ENCODE measurements around the gene MIEF2.

MIEF2 gene

DNA sequence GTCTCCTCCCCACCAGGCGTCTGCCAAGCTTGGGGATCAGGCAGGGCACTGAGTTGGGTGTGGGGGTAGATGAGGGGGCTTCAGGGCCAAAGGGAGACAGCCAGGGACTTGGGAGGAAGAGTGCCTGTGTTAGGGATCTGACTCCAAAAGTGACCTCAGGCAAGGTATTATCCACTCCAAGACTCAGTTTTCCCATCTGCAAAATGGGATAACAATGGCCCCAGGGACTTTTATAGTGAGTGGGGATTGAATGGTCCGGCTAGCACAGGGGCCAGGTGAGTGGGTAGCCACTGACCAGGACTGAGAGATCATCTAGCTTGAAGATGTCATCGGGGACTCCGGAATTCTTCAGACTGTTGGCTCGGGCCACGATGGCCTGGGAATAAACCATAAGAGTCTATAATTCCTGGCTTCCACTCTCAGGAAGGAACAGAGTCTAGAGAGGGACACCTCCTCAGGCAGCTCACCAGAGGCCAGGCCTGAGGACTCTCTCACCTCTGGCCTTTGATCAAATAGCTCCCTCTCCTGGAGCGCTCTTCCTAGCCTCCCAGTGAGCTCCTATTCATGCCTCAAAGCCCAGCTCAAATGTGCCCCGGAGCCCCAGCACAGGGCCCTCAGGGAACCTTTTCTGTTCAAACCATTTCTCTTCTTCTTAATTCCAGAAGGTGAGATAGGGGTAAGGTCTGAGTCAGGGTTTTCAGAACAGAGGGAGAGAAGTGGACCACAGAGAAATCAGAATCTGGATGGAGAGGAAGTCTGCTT, 5.4 kb upstream of the MIEF2 start:
- no peak for DNase-seq (ENCODE audit: extremely low read depth in 1 of 2, low read depth in 1 of 2)

GRCh38 chr17:18256351-18256750, 4.1 kb upstream of the MIEF2 start:
- DNase-seq (ENCODE audit: extremely low read depth in 1 of 2, low read depth in 1 of 2), result no peak

DNA sequence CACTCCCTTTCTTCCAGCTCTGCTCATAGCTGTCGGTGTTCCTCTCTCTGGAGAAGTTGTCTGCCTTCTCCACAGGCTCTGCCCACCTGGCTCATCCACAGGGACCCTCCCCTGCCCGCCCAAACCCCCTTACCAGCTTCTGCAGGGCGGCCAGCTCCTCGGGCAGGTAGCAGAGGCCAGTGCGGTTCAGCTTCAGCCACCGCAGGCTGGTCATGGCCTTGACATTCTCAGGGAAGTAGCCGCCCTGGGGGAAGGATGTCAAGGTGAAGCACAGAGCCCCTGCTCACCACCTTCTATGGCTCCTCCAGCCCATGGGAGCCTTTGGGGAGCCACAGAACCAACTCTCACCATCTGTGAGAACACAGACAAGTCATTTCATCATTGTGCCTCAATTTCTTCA, 3.7 kb upstream of the MIEF2 start:
- DNase-seq (ENCODE audit: extremely low read depth in 1 of 2, low read depth in 1 of 2), result no peak

DNA sequence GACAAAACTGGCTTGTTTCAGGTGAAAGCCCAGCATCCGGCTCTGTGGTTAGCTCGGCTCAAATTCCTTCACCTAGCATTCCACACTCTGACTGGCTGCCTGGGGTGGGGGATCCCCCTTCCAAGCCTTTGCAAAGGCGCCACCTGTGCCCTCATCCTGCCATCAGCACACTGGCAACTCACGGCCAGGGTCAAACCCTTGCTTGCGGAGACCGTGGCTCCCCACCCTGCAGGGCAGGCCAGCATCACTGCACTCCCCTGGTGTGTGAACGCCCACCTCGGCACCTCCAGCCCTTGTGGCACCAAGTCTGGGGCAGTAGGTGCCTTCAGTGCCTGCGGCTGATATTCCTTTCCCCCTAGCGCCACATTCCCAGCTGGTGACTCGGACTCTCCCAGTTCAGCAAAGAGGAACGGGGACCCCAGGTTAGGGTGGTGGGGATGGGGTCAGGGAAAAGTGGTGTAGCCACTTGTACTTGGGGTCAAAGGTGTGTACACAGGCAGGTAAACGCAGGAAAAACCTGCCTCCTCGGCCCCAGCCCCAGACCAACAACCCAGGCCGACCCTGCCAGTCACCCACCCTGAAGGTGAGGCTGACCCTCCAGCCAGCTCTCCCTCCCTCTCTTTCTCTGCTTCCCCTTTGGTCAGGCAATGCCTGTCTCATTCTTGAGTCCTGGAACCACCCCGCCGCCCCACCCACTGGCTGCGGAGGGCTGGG, 3.0 kb upstream of the MIEF2 start:
- no peak for DNase-seq (ENCODE audit: extremely low read depth in 1 of 2, low read depth in 1 of 2)

- DNase-seq (ENCODE audit: extremely low read depth in 1 of 2, low read depth in 1 of 2), result peak in 1 of 2 donors; percentile 28
Observed at GRCh38 chr17:18257982-18258355, 2.5 kb upstream of the MIEF2 start.

- DNase-seq (ENCODE audit: extremely low read depth in 1 of 2, low read depth in 1 of 2), result peak in 1 of 2 donors; percentile 44
Observed at GRCh38 chr17:18258356-18259038, 2.0 kb upstream of the MIEF2 start, which contains the start of gene FLII. Gene FLII, minus strand, starts transcription at chr17:18258738. Its CDS starts 48 bp downstream, at chr17:18258690.

DNA sequence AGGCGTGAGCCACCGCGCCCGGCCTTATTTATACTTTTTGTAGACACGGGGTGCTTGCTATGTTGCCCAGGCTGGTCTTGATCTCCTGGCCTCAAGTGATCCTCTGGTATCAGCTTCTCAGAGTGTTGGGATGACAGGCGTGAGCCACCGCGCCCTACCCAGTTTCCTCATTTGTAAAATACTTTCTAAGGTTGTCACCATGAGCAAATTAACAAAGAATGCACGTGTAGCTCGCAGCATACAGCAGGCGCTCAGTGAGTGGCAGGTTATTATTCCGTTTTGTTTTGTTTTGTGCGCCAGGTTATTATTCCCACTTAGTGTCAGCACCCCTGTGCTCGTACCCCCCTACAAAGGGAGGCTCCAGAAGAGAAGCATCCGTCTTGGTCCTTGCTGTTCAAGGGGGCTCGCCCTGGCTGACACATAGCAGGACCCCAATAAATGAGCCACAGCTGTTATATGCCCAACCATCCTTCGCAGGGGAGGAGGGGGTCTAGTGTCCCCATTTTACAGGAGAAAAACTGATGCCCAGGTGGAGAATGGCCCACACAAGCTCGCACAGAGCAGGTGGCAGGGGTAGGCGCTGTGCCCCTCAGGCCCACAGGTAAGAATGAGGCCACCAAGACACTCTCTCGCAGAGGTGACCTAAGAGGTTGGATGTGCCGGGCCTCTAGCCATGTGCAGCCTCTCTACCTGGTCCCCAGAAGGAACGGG, 686 bp upstream of the MIEF2 start:
- no peak for DNase-seq (ENCODE audit: extremely low read depth in 1 of 2, low read depth in 1 of 2)

DNA sequence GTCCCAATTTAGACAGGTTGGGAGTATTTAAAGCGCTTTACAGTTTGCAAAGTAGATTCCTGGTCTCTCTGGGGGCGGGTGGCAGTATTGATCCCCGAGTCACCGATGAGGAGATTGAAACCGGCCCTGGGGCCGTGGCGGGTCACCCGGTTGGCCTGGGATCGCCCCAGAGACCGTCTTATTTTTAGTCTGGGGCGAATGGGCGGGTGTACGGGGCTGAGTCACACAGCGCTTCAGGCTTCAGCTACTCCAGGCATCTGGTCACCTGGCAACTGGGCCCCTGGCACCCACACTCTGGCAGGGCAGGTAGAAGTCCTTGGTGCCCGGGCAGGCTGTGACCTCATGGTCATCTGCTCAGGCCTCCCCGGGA, 669 bp downstream of the MIEF2 start:
- DNase-seq (ENCODE audit: extremely low read depth in 1 of 2, low read depth in 1 of 2), result no peak

DNA sequence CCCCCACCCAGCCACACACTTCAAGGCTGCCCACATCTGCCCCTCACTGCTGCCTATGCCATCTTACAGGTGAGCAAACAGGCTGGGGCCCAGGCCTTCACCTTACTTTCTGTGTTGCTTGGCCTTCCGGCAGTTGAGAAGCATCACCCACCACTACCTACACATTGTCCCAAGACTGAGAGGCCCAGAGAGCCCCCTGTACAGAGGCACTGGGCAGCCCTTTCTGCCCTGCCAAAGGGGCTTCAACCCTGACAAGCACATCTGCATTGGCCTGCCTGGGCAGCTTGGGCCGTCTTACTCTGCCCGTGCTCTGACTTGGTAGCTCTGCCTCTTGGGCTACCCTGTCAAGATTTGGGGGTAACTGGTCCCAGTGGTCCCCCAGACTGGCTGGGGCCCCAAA, 1.2 kb downstream of the MIEF2 start:
- no peak for DNase-seq (ENCODE audit: extremely low read depth in 1 of 2, low read depth in 1 of 2)

GRCh38 chr17:18262111-18262510, 1.6 kb downstream of the MIEF2 start:
- no peak for DNase-seq (ENCODE audit: extremely low read depth in 1 of 2, low read depth in 1 of 2)

DNA sequence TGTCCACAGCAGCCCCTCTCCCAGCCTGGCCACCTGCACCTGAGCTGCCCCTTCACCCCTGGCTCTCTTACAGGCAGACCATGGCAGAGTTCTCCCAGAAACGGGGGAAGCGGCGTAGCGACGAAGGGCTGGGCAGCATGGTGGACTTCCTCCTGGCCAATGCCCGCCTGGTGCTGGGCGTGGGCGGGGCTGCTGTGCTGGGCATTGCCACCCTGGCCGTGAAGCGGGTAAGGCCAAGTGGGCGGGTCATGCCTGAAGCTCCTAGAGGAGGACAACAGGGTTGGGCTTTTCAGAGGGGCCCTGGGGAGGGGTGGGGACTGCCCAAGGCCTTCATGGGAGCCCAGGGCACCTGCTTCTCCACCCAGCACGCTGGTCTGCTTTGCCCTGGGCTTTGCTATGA, 2.2 kb downstream of the MIEF2 start:
- no peak for DNase-seq (ENCODE audit: extremely low read depth in 1 of 2, low read depth in 1 of 2)

DNA sequence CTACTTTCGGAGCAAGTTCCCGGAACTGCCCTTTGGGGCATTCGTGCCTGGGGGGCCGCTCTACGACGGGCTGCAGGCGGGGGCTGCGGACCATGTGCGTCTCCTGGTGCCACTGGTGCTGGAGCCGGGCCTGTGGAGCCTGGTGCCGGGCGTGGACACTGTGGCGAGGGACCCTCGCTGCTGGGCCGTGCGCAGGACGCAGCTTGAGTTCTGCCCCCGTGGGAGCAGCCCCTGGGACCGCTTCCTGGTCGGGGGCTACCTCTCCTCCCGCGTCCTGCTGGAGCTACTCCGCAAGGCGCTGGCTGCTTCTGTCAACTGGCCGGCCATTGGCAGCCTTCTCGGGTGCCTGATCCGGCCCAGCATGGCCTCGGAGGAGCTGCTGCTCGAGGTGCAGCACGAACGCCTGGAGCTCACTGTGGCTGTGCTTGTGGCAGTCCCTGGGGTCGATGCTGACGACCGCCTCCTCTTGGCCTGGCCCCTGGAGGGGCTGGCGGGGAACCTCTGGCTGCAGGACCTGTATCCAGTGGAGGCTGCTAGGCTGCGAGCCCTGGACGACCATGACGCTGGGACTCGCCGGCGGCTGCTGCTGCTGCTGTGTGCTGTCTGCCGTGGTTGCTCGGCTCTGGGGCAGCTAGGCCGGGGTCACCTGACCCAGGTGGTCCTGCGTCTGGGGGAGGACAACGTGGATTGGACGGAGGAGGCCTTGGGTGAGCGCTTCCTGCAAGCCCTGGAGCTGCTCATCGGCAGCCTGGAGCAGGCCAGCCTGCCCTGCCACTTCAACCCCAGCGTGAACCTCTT, 3.6 kb downstream of the MIEF2 start:
- no peak for DNase-seq (ENCODE audit: extremely low read depth in 1 of 2, low read depth in 1 of 2)

DNA sequence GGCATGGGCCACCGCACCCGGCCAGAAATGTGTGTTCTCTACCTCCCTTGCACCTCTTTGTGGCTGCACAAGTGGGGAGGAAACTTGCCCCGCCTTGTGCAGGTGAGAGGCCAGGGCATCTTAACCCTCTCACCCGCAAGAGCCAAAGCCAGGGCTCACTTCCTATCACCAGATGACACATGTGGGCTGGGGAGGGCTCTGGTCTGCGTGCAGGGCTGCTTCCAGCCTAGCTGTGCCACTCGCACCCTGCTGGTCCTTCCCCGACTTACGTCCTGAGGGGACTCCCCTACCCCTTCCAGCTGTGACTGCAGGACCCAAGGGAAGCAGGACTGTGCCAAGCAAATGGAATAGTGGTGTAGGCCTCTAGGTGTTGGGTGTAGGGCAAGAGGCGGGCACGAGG, 6.9 kb downstream of the MIEF2 start:
- DNase-seq (ENCODE audit: extremely low read depth in 1 of 2, low read depth in 1 of 2), result no peak

DNA sequence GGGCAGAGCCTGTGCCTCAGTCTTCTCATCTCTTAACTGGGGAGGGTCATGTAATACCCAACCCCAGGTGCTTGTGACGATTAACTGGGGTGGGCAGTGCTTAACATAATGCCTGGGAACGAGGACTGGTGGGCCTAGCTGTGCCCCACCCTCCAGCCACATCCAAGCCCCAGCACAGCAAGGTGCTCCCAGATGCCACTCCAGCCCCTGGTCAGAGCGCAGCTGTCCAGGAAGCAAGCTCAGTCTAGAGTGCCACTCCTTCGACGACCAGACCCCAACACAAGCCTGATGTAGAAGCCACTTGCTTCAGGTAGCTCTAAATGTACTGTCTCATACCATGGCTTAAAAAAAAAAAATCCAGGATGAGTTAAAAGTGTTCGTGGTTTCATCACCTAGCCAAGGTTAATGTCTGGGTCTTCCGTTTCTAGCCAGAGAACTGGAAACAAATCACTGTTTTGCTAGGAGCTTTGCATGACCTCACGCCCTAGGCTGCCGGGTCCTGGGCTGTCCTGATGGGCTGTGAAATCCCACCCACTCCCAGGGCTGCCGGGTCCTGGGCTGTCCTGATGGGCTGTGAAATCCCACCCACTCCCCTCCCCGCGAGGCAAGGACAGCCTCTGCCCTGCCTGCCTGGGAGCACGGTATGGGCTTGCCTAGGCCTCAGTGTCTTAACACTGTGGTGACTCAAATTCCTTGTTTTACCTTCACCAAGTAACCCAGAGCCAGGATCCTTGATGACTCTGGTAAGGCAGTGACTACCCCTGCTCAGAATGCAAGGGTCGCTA, 7.7 kb downstream of the MIEF2 start:
- no peak for DNase-seq (ENCODE audit: extremely low read depth in 1 of 2, low read depth in 1 of 2)

DNA sequence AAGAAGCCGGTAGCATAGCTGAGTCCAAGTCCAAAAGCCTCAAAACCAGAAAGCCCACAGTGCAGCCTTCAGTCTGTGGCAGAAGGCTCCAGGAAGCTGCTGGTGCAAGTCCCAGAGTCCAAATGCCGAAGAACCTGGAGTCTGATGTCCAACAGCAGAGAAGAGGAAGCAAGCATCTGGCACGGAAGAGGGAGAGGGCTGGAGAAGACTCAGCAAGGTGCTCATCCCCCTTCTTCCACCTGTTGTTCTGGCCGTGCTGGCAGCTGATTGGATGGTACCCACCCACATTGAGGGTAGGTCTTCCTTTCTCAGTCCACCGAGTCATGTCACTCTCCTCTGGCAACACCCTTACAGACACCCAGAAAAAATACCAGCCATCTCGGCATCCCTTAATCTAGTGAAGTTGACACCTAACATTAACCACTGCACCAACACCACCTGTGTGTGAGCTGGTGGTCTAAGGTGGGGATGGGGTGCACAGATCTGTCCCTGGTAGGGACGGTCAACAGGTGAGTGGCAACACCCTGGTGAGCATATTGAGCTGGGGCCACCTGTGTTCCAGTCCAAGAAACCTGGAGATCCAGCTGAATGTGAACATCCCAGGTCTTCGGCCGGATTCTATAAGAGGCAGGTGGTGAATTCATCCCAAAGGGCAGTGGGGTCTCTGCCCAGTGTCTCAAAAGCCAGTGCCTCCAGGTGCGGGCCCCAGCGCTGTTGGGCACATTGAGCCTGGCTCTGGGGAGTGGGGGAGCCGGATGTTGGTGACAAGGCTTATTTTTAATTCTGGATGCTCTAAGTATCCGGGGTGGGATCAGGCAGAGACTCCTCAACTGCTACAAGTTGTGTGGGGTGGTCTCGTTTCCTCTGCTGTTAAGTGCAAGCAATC, 9.8 kb downstream of the MIEF2 start:
- DNase-seq (ENCODE audit: extremely low read depth in 1 of 2, low read depth in 1 of 2), result no peak

DNA sequence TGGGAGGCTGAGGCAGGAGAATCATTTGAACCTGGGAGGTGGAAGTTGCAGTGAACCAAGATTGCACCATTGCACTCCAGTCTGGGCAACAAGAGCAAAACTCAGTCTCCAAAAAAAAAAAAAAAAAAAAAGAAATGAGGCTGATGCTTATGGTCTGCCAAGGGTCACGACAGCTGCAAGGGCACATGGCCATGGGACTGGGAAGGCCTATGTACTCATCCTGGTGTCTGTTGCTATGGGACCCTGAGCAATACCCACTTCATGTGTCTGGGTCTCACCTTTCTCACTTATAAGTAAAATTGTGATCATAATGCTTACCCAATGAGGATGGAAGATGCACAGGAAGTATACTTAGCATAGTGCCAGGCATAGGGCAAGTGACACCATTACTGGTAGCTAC, 16.6 kb downstream of the MIEF2 start:
- DNase-seq (ENCODE audit: extremely low read depth in 1 of 2, low read depth in 1 of 2), result no peak

GRCh38 chr17:18278867-18279266, 18.4 kb downstream of the MIEF2 start:
- DNase-seq (ENCODE audit: extremely low read depth in 1 of 2, low read depth in 1 of 2), result no peak

GRCh38 chr17:18280249-18280648, 19.8 kb downstream of the MIEF2 start:
- DNase-seq (ENCODE audit: extremely low read depth in 1 of 2, low read depth in 1 of 2), result no peak
